Esophagus muscularis mucosa (tissue), 4 donors: ENCODE data around the gene CSNK1G1. TPM values are rescaled to one million over a fixed set of nuclear protein-coding genes. Genes with fewer than 3 reads are reported as not detected.

Experiments
- DNase-seq: peaks from one replicate; pipeline ENCODE4 v3.0.0-alpha.2; 2017; ENCODE audit errors: extremely low spot score
- H3K27ac ChIP-seq, 4 donors: fragments of 200-600 bp; sonication (generic); replicated peaks in 1 of 4; 1 replicate in 3 of 4; 2 replicates in 1 of 4; pipeline ENCODE4 v1.5.1; 2016 to 2019; ENCODE audit warnings: mild to moderate bottlenecking in 1 of 4
- H3K27me3 ChIP-seq, 4 donors: fragments of 200-600 bp; sonication (generic); one replicate each; pipeline versions ENCODE4 v1.5.1 to v1.6.0; 2016 to 2019
- H3K36me3 ChIP-seq, 4 donors: fragments of 200-600 bp; sonication (generic); one replicate each; pipeline ENCODE4 v1.5.1; 2016 to 2019
- H3K4me1 ChIP-seq, 4 donors: fragments of 200-600 bp; sonication (generic); one replicate each; pipeline ENCODE4 v1.5.1; 2016 to 2019
- H3K4me3 ChIP-seq, 4 donors: fragments of 200-600 bp; sonication (generic); 1 replicate in 2 of 4; 2 replicates in 2 of 4; pipeline ENCODE4 v1.5.1; 2016 to 2019; ENCODE audit warnings: mild to moderate bottlenecking in 4 of 4, moderate library complexity in 1 of 4
- H3K9me3 ChIP-seq, 4 donors: fragments of 200-600 bp; sonication (generic); 1 replicate in 3 of 4; 2 replicates in 1 of 4; pipeline ENCODE4 v1.5.1; 2016 to 2019
- EP300 ChIP-seq: sonication (generic); formaldehyde crosslinking; IDR thresholded peaks from one replicate; pipeline ENCODE4 v1.6.1; 2017; ENCODE audit warnings: antibody characterized with exemption
- POLR2A ChIP-seq: fragments of 450-650 bp; IDR thresholded peaks from one replicate; pipeline ENCODE4 v1.6.1; 2017; ENCODE audit warnings: antibody characterized with exemption, moderate library complexity, mild to moderate bottlenecking, low read depth
- POLR2AphosphoS5 ChIP-seq, 2 donors: sonication (generic); formaldehyde crosslinking; IDR thresholded peaks; one replicate each; pipeline ENCODE4 v1.6.1; 2017; ENCODE audit warnings: antibody characterized with exemption in 2 of 2
- WGBS: methylation state at CpG from one replicate; pipeline ENCODE4 v1.1.5; 2018; 5-methylcytosine and 5-hydroxymethylcytosine counted together
- intact Hi-C: fragments of 100-400 bp; cut with DNase I; formaldehyde crosslinking; loops from one replicate; pipeline ENCODE4 v1.15.1; 2023
- total RNA-seq, 4 donors: library from RNA; depleted of rRNA; stranded (reverse); fragments of >200 nt; gene quantifications; one replicate each; pipeline versions ENCODE4 v1.1.0 to v1.2.1, GENCODE V29; 2016
- TF ChIP-seq, protein P1 (sequence below), 3 experiments: fragments of 200-600 bp in 2 of 3; fragments of 450-650 bp in 1 of 3; sonication (generic) in 2 of 3; IDR thresholded peaks; one replicate each; pipeline ENCODE4 v1.5.1; 2017 to 2019; ENCODE audit warnings: antibody characterized with exemption in 3 of 3, mild to moderate bottlenecking in 2 of 3, moderate library complexity in 1 of 3

Gene CSNK1G1
- total RNA-seq, 4 donors from 2014 or later: 9.1 to 11.2 (median 10.1) TPM

DNA sequence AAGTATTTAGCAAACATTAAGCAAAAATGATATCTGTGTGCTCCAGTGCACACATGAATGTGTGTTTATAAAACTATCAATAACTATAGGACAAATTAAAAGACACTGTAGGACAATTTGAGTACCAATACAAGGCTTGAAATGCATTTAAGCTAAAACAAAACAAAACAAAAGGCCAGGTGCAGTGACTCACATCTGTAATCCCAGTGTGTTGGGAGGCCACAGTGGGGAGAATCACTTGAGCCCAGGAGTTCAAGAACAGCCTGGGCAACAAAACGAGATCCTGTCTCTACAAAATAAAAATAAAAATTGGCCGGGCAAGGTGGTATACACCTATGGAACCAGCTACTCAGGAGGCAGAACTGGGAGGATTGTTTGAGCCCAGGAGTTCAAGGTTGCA lies 50.7 kb downstream of the CSNK1G1 start:
- Histone ChIP-seq H3K9me3 (no peaks in the 10 kb centered on the region), H3K36me3 (peaks cover 0 to 3% (median under 1%) of the 10 kb centered on the region in 4 donors), H3K27me3 (no peaks in the 10 kb centered on the region), H3K4me3 (no peak overlapping the region), H3K4me1 (no peaks in the 10 kb centered on the region), H3K27ac (no peak overlapping the region)
- intact Hi-C loops: no loop called here
- DNase-seq: no peak
- WGBS: 94% methylated on average over 2 of the region's 2 CpGs
- TF ChIP-seq POLR2A: no peak
- TF ChIP-seq, protein P1, sequence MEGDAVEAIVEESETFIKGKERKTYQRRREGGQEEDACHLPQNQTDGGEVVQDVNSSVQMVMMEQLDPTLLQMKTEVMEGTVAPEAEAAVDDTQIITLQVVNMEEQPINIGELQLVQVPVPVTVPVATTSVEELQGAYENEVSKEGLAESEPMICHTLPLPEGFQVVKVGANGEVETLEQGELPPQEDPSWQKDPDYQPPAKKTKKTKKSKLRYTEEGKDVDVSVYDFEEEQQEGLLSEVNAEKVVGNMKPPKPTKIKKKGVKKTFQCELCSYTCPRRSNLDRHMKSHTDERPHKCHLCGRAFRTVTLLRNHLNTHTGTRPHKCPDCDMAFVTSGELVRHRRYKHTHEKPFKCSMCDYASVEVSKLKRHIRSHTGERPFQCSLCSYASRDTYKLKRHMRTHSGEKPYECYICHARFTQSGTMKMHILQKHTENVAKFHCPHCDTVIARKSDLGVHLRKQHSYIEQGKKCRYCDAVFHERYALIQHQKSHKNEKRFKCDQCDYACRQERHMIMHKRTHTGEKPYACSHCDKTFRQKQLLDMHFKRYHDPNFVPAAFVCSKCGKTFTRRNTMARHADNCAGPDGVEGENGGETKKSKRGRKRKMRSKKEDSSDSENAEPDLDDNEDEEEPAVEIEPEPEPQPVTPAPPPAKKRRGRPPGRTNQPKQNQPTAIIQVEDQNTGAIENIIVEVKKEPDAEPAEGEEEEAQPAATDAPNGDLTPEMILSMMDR (IDR thresholded peaks at IDR 0.05): no peak
- no peak for TF ChIP-seq POLR2AphosphoS5 (IDR thresholded peaks at IDR 0.05)
- TF ChIP-seq EP300: no peak

DNA sequence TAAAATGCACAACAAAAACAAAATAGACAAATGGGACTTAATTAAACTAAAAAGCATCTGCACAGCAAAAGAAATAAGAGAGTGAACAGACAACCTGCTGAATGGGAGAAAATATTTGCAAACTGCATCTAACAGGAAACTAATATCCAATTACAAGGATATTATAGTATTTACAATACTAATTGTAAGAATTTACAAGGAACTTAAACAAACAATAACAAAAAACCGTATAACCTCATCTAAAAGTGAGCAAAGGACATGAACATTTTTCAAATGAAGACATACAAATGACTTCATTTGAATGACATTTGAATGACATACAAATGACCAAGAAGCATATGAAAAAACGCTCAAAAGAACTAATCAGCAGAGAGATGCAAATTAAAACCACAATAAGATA lies 66.4 kb downstream of the CSNK1G1 start:
- no peaks in the 10 kb centered on the region for H3K36me3 ChIP-seq
- H3K4me3 ChIP-seq: no peak overlapping the region
- TF ChIP-seq EP300: no peak
- TF ChIP-seq POLR2AphosphoS5 (IDR thresholded peaks at IDR 0.05): no peak
- TF ChIP-seq POLR2A: no peak
- TF ChIP-seq, protein P1 (IDR thresholded peaks at IDR 0.05): no peak
- H3K9me3 ChIP-seq: no peaks in the 10 kb centered on the region
- H3K4me1 ChIP-seq: peaks cover 0 to 15% (median 0%) of the 10 kb centered on the region in 4 donors
- WGBS: 93% methylated on average over 2 of the region's 2 CpGs
- intact Hi-C loops: no loop called here
- H3K27me3 ChIP-seq: no peaks in the 10 kb centered on the region
- no peak for DNase-seq
- H3K27ac ChIP-seq: no peak overlapping the region

DNA sequence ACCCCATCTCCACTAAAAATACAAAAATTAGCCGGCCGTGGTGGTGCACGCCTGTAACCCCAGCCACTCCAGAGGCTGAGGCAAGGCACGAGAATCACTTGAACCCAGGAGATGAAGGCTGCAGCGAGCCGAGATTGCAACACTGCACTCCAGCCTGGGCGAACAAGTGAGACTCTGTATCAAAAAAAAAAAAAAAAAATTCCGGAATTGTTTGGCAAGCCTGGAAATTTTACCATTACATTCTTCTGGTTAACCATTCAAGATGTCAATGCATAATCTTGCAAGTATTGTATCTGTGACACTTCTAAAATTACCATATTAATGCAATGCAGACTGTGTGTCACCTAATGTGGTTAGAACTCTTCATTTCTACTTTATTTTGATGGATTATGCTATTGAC lies 67.0 kb downstream of the CSNK1G1 start:
- H3K27ac ChIP-seq: no peak overlapping the region
- H3K9me3 ChIP-seq: no peaks in the 10 kb centered on the region
- peaks cover 0 to 15% (median 1%) of the 10 kb centered on the region in 4 donors for H3K4me1 ChIP-seq
- DNase-seq: no peak
- H3K36me3 ChIP-seq: no peaks in the 10 kb centered on the region
- H3K27me3 ChIP-seq: no peaks in the 10 kb centered on the region
- no peak overlapping the region for H3K4me3 ChIP-seq
- intact Hi-C loops: no loop called here
- 92% methylated on average over 8 of the region's 8 CpGs for WGBS
- TF ChIP-seq POLR2A (no peak), EP300 (no peak), POLR2AphosphoS5 (IDR thresholded peaks at IDR 0.05) (no peak)
- TF ChIP-seq, protein P1 (IDR thresholded peaks at IDR 0.05): no peak

DNA sequence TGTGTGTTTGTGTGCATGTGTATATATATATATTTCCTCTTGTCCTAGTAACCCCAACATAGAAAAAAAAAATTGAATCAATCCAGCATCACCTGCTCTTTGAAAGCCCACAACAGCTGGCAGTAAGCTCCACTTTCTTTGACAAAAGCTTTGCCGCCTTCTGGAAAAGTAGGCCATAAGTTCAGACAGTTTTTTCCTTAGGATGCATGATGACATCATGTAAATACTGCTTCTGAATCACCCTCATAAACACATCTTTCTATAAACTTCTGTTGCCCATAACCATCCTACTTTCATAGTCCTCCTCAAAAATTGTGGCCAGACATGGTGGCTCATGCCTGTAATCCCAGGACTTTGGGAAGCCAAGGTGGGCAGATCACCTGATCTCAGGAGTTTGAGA lies 67.4 kb downstream of the CSNK1G1 start:
- no peak overlapping the region for H3K4me3 ChIP-seq
- no peak for TF ChIP-seq POLR2A
- no peak for TF ChIP-seq EP300
- TF ChIP-seq, protein P1 (IDR thresholded peaks at IDR 0.05): no peak
- no peak for TF ChIP-seq POLR2AphosphoS5 (IDR thresholded peaks at IDR 0.05)
- intact Hi-C loops: no loop called here
- H3K9me3 ChIP-seq: no peaks in the 10 kb centered on the region
- no peaks in the 10 kb centered on the region for H3K27me3 ChIP-seq
- H3K27ac ChIP-seq: no peak overlapping the region
- no peak for DNase-seq
- 96% methylated on average over 1 of the region's 1 CpG for WGBS
- peaks cover 0 to 15% (median 1%) of the 10 kb centered on the region in 4 donors for H3K4me1 ChIP-seq
- no peaks in the 10 kb centered on the region for H3K36me3 ChIP-seq

DNA sequence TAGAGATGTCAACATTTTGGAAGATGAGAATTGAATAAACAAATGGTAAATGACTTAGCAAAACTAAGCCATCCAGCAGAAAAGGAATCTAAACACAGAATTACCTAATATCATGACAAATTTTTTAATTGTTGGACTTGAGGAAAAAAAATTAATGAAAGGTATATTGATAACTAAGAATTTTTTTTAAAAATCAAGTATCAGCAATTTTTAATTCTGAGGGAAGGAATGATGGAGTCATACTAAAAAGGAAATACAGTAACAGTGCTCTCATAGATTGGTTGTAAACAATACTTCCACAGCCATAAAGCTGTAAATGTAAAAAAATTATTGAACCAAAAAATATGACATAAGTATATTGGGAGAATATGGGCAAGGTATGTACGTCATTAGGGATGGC lies 68.0 kb downstream of the CSNK1G1 start:
- Histone ChIP-seq H3K9me3 (no peaks in the 10 kb centered on the region), H3K36me3 (no peaks in the 10 kb centered on the region), H3K4me1 (peaks cover 0 to 10% (median 1%) of the 10 kb centered on the region in 4 donors), H3K27ac (no peak overlapping the region), H3K4me3 (no peak overlapping the region), H3K27me3 (no peaks in the 10 kb centered on the region)
- WGBS: 100% methylated on average over 1 of the region's 1 CpG
- no peak for DNase-seq
- intact Hi-C loops: no loop called here
- TF ChIP-seq POLR2A (no peak), POLR2AphosphoS5 (IDR thresholded peaks at IDR 0.05) (no peak), EP300 (no peak)
- TF ChIP-seq, protein P1 (IDR thresholded peaks at IDR 0.05): no peak
